D341Med (cell line): ENCODE data around the gene CFAP157.
A peak's percentile ranks its signal among the peaks of the same experiment; 100 is the strongest.

ENCODE experiments used
- DNase-seq: peaks from one replicate; pipeline ENCODE4 v3.0.0; 2012; ENCODE audit warnings: low spot score

CFAP157 gene

DNA sequence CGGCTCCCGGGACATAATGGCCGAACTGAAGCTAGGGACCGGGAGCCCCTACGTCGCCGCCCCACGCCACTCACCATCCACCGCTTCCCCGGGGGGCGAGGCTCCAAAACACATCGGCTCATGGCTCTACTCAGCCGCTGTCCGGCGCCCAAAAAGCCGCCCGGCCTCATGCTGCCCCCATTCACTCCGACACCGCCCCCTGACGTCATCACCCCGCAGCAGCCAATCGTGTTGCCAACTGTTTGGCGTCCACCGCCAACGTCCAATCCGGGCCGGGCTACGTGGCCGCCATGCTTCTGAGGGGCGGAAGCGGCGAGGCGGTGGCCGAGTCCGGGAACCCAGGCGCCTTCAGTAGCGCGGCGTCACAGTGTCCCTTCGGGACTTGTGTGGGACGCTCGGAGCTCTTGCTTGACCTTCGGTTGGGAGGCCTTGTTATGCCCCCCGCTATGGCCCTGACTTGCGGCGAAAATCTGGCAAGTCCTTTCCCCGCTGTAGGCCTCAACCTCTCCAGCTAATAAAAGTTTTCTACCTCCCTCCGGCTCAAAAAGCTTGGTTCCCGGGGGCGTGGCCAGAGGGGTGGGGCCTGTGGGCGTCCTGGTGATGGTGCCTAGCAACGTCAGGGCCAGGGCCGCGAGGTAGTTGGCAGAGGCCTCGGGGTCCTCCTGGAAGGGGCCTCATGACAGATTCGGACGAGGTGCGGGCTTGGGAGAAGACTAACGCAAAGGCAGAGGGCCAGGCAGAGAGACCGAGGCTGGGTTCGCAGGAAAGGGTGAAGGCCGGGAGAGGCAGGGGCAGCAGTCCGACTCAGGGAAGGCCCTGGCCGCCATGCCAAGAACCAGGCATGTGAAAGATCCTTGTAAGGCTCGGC, 8.9 kb downstream of the CFAP157 start, which contains the start of the genes PTRH1 and TTC16:
Gene PTRH1, minus strand, starts transcription at position 194 of the 868 bp plus-strand sequence. Its CDS starts 24 bp downstream, at position 170.
Gene TTC16, plus strand, starts transcription at position 610 of the 868 bp plus-strand sequence. Its CDS starts 67 bp downstream, at position 677.
- peak; percentile 98 for DNase-seq

DNA sequence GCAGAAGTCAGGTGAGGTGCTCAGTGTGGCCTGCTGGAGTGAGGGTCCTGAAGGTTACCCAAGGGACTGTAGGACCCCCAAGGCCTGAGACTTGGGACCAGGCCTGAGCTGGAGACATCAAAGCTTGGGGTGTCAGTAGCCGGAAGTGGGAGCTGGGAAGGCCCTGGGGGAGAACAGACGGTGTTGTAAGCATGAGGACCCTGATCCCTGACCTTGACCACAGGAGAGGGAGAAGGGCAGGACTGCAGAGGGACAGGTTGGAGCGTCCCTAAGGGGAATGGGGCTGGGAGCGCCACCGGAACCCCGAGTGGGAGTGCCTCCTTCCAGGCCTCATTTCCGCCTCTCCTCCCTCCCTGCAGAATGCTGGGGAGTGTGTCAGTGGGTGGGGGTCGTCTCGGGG, 9.6 kb downstream of the CFAP157 start:
- no peak for DNase-seq

- DNase-seq = no peak
These were observed 11.0 kb downstream of the CFAP157 start for GRCh38 chr9:127717766-127718165.

DNA sequence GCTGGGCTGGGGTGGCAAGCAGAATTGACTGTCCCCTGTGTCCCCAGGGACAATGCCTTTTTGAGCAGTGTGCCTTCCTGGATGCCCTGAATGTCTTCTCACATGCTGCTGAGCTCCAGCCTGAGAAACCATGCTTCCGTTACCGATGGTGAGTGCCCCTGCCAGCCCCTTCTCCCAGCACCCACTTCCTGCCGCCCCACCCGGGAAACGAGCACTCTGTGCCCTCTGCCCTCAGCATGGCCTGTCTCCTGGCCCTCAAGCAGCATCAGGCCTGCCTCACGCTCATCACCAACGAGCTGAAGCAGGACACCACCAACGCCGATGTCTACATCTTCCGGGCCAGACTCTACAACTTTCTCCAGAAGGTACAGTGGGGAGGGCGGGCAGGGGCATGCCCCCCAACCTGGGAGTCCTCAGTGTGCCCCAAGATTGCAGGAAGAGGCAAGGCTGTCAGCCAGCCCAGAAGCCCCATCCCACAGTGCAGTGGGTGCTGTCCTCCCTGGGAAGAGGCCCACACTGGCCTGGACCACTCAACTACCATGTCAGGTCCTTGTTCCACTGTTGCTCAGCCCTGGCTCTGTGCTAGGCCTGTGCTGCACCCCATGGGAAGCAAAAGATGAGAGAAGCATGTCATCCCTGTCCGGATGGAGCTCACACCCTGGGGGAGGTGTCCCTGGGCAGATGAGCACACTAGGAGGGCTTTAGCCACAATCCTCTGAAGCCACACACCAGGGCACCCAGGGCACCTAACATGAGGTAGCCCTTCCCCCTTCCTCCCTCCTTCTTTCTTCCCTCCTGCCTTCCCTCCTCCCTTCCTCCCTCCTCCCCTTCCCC, 13.5 kb downstream of the CFAP157 start:
- DNase-seq = no peak

- no peak for DNase-seq
These were observed 14.1 kb downstream of the CFAP157 start for GRCh38 chr9:127720865-127721227.

DNA sequence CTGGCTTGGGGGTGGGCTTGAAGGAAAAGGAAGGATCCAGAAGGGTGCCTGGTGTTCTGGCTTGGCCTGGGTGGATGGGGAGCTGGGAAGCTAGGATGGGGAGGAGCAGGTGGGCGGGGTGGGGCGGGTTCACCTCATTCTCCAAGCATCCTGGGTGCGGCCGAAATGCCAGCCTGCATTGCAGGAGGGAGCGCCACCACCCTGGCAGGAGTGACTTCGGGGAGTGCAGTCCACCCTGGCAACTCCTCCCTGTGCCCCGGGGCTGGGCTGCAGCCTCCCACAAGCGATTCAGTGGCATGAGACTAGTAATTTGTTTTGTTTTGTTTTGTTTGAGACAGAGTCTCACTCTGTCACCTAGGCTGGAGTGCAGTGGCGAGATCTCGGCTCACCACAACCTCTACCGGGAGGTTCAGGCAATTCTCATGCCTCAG, 14.6 kb downstream of the CFAP157 start:
- DNase-seq = peak; percentile 34

GRCh38 chr9:127722055-127722745, 15.4 kb downstream of the CFAP157 start:
- DNase-seq = no peak

- DNase-seq = no peak
These were observed 16.2 kb downstream of the CFAP157 start for GRCh38 chr9:127723013-127723412.

GRCh38 chr9:127723444-127723843, 16.7 kb downstream of the CFAP157 start:
- no peak for DNase-seq

DNA sequence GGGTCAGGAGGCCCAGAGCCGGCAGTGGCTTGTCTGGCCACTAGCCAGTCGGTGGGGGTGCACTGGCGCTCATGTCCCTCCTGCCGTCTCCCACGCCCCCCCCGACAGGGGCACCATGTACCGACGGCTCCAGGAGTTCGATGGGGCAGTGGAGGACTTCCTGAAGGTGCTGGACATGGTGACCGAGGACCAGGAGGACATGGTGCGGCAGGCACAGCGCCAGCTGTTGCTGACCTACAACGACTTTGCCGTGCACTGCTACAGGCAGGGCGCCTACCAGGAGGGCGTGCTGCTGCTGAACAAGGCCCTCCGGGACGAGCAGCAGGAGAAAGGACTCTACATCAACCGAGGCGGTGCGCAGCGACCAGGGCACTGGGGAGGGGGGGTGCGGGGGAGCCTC, 17.2 kb downstream of the CFAP157 start:
- DNase-seq = no peak

- DNase-seq = no peak
These were observed 20.1 kb downstream of the CFAP157 start for GRCh38 chr9:127726871-127727270.

GRCh38 chr9:127728808-127729207, 22.0 kb downstream of the CFAP157 start:
- DNase-seq = no peak

GRCh38 chr9:127729522-127730256, 22.9 kb downstream of the CFAP157 start:
- DNase-seq = no peak

DNA sequence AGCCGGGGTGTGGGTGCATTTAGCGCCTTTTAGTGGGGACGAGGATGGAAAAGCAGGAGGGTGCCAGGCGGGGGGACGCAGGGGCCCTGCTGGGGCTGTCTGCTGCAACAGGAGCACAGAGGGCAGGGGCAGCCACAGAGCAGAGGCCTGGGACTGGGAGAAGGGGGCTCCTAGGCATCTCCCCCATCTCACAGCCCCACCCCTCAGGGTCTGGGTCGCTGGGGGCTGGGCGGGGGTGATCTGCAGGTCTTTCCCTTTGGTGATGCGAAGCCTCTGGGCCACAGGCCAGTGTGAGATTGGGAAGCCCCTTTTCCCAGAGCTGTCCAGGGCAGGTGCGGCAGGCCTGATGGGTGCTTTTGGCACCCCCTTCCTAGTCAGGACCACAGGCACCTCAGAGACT, 23.5 kb downstream of the CFAP157 start:
- no peak for DNase-seq

- no peak for DNase-seq
These were observed 24.1 kb downstream of the CFAP157 start for GRCh38 chr9:127730799-127731410.

- no peak for DNase-seq
These were observed 25.1 kb downstream of the CFAP157 start for GRCh38 chr9:127731938-127732337.

DNA sequence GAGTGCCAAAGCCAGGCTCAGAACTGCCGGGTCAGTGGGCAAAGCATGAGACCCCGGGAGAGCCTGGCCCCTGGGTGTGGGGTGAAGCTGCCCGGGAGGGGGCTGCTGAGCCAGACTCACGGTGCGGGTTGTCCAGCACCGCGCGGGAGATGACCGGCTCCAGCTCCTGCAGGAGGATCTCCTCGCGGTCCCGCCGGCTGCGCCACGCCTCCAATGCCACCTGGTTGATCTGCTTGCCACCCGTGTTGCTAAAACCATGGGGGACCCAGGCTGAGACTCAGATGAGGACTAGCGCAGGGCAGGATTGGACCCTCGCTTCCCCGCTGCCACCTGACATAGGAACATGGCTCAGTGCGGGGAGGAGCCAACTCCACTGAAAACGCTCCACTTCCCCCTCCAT, 25.7 kb downstream of the CFAP157 start:
- no peak for DNase-seq

DNA sequence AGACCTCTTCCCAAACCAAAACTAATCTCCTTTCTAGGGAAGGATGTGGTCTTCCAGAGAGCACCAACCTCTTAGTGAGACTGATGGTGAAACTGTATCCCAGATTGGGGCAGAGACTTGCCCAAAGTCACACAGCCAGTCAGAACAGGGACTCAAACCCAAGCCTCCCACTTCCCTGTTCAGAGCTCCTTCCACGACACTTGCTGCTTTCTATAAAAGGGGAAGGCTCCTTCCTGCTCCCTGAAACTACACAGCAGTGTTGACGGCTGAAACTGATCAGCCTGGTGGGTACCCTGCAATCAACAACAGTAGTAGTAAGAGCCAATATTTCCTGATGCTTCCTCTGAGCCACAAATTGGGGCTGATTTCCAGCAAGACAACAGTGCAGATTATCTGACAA, 26.8 kb downstream of the CFAP157 start:
- DNase-seq = no peak

- DNase-seq = no peak
These were observed 27.5 kb downstream of the CFAP157 start for GRCh38 chr9:127734247-127734746.

DNA sequence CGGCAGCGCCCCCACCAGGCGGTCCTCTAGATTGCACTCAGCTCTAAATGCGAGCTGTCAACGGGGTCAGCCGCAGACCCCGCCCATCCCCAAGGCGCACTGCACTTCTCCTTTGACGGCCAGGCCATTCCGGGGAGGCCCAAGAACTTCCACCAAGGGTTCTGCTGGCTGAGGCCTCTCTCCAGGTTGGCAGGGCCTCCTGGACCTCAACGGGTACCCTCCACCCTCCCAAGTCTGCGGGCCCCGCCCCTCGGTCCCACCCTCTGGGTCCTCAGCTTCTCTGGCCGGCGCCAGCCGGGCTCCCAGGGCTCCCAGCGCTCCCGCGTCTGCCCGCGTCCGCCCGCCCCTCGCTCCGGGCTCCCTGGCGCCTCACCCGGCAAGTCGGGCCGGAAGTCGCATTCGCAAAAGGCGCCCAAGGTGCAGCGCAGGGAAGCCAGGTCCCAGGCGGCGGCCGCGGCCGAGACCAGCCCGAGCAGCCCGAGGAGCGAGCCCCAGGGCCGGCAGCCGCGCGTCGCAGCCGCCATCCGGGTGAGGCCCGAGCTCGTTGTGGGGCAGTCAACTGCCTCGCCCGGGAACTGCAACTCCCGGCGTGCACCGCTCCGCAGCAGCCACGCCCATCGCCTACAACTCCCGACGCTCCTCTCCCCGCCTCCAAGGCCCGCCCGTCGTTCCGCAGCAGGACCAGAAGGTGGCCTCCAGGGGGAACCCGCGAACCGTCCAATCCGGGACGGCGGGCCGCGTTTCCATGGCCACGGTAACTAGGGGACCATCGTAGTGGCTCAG, 28.1 kb downstream of the CFAP157 start, which contains the start of gene TOR2A:
Gene TOR2A, minus strand, starts transcription at position 548 of the 783 bp plus-strand sequence. Its CDS starts 24 bp downstream, at position 524.
- peak; percentile 97 for DNase-seq
